NCI-H2171 treated with DMSO at 0.1 percent for 48 hours (cell line): ENCODE data around the gene PHLDA2.

Source experiments
- DNase-seq: peaks from one replicate; lab custom pipeline; 2025; lab: John Stamatoyannopoulos, UW

The PHLDA2 gene

GRCh38 chr11:2929950-2930703 is 907 bp upstream of the PHLDA2 start:
- no peak for DNase-seq

- no peak for DNase-seq
These were observed 320 bp upstream of the PHLDA2 start for GRCh38 chr11:2929531-2929949.

DNA sequence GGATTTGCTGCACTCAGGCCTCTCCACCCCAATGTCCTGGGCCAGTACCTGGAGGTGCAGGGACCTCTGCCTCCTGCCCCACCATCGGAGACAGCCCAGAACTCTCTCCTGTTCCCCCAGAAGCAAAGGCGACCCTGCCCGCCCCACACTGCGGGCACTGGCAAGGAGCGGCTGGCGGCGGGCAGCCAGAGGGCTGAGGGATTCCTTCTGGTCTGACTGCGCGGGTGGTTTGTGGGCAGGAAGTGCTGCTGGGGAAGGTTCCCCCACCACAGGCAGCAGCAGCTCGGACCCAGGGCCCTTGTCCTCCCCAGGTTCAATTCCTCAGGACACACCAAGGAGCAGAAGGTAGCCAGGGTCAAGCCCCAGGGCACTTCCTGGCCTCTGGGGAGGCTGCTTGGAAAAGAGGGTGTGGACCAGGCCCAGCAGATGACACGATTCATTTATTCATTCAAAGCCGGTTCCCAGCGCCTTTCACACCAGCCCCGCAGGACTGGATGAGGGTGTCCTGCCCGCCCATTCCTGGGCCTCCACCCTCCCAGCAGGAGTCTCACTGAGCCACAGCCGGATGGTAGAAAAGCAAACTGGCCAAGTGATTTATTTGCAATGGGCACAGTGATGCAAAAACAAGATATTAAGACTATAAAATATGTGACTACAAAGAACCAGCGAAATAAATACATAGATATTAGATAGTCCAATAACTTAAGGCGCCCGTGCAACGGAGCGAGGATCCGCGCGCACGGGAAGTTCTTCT is 1.2 kb downstream of the PHLDA2 start:
- no peak for DNase-seq

- DNase-seq: no peak
These were observed 2.0 kb downstream of the PHLDA2 start for GRCh38 chr11:2927121-2927800.

- no peak for DNase-seq
These were observed 2.6 kb downstream of the PHLDA2 start for GRCh38 chr11:2926611-2927051.

GRCh38 chr11:2924821-2925675 is 4.2 kb downstream of the PHLDA2 start:
- no peak for DNase-seq

GRCh38 chr11:2924381-2924780 is 4.8 kb downstream of the PHLDA2 start:
- DNase-seq: no peak

DNA sequence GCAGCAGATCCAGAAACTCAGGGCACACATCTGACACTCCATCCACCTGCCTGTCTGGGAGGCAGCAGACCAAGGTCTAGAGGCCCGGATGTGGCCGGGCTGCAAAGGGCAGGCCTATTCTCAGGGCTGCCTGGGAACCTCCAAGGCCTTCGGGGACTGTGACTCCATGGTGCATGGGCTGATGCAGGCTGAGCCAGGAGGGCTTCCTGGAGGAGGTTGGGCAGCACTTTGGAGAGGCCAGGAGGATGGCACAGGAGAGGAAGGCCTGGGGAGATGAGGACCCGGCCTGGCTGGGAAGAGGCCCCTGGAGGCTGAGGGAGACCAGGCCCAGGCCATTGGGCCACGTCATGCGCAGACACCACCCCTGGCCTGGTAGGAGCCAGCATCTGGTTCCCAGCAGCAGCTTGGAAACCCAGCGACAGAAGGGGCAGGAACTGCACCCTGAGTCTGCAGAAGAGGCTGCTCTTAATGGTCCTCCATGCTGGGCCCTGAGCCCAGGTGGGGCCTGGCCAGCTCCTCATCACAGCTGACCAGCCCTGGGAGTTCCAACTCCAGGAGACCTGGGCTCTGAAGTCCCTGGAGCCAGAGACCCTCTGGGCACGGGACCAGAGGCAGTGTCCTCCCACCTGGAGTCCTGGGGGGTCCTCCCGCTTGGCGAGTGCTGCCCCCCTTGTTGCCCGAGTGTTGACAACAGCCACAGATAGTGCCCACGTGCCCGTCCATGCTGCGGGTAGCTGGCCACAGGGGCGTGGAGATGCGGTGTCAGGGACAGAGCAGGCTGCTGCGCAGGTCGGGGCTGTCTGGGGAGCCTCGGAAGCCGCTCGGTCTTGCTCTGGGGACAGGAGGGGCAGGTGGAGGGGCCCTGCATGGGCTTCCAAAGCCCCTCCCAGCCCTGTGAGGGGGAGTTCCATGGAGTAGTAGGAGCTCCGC is 5.5 kb downstream of the PHLDA2 start:
- DNase-seq: no peak

DNA sequence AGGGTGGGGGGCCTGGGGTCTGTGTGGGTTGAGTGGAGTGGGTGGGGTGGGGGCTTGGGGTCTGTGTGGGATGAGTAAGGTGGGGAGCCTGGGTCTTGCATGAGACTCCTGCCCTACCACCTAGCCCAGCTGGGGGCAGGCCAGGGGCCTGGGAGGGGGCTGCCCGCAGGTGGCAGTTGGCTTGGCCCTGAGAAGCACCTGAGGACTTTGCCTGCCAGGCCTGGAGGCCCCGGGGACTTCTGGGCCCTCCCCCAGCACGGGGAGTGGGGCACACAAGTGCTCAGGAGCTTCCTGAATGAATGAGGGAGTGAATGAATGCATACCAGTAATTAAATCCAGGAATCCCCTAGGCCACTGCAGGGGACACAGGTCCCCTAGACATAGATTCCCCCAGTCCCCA is 6.6 kb downstream of the PHLDA2 start:
- DNase-seq: no peak

DNA sequence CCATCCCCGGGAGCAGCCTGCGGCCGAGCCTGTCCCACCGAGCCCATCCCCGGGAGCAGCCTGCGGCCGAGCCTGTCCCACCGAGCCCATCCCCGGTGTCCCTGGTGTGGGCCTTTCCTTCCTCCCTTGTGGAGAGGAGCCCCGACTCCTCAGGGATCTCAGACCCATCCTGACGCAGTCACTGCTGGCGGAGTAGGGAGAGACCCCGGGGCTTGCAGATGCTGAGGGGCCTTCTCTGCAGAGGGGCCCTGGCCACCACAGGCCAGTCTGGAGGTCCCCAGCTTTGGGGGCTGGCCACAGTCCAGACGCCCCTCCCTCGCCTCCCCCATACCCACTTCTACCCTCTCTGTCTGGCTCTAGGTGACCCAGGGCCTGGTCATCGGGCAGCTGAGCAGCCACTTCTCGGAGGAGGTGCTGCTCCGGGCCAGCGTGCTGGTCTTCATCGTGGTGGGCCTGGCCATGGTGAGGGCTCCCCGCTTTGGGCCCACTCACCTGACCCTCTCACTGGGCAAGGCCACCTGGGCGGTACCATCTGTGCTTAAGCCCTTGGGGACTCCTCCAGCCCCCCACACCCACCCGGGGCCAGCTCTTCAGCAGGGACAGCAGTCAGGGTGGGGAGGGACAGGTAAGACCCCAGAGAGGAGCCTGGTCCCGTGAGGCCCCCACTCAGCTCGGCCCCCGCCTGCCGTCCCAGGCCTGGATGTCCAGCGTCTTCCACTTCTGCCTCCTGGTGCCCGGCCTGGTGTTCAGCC is 7.3 kb downstream of the PHLDA2 start:
- no peak for DNase-seq

- DNase-seq: no peak
These were observed 8.0 kb downstream of the PHLDA2 start for GRCh38 chr11:2921261-2921660.

DNA sequence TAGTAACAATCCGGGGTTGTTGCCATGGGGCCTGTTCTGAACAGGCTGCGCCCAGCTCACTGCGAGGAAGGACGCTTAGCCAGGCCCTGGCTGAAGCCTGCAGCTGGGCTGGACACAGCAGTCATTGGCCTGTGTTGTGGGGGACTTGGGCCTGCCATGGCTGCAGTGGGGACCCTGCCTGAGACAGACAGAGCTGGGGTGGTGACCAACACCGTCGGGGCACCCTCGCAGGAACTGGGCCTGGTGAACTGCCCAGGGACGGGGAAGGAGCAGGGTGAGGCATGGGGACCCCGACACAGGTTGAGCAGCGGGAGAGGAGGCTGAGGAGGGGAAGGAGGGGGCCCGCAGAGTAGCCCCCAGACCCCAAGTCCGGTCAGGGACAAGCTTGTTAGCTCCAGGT is 8.9 kb downstream of the PHLDA2 start:
- no peak for DNase-seq

- DNase-seq: no peak
These were observed 9.4 kb downstream of the PHLDA2 start for GRCh38 chr11:2919837-2920236.

GRCh38 chr11:2919188-2919587 is 10.0 kb downstream of the PHLDA2 start:
- DNase-seq: no peak

GRCh38 chr11:2917842-2918490 is 11.3 kb downstream of the PHLDA2 start:
- DNase-seq: no peak

DNA sequence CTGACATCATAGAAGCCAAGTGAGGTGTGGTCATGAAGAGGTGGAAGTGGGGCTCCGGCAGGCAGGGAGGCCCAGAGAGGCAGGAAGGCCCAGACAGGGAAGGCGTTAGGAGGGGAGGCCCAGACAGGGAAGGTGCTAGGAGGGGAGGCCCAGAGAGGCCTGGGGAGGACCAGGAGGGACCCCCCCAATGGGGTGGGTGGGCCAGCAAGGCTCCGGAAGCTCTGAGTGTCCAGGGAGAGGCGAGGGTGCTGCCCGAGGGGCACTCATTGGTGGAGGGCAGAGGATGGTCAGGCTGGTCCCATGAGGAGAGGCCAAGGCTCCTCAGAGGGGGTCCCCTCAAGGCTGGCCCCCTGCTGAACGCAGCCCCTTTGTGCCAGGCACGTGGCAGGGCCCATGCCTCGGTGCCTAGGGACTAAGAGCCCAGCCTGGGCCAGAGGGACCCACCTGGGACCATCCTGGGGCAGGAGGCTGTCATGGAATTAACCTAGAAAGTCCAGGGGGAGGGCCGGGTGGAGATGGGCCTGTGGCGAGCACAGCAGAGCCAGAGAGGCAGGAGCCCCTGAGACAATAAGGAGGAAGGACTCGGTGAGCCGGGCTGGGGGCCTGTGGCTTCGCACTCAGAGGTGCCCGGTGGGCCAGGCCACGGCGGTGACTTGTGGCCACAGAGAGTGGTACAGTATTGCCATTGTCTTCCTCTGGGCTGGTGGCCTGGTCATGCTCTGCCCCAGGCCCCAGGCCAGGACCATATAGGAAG is 12.2 kb downstream of the PHLDA2 start:
- DNase-seq: no peak

DNA sequence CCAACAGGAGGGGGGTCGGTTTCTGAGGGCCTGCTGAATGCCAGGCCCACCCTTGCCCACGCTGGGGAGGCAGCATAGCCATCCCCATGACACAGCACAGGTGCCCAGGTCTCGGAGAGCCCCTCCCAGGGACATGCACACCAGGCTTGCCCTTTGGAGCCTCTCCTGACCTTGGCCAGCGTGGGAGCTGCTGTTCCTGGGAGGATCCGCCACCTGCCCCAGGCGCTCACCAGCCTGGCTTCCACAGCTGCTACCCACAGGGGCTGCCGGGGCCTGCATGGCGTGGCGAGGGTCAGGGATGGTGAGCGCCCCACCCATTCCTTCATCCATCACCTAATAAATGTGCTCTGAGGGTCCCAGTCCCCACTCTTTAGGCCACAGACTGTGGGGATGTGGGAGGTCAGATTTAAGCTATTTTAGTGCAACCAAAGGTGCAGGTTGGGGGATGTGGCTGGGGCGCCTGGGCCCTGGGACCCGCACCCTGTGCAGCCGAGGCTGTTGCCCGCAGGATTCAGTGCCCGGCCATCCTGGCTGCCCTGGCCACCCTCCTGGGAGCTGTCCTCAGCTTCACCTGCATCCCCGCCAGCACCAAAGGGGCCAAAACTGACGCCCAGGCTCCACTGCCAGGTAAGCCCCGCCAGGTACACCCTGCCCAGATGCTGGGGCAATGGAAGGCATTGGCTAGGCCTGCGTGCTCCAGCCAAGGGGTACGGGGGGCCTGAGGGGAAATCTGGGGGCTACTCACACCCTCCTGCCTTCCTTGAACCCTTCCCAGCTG is 12.9 kb downstream of the PHLDA2 start:
- no peak for DNase-seq

DNA sequence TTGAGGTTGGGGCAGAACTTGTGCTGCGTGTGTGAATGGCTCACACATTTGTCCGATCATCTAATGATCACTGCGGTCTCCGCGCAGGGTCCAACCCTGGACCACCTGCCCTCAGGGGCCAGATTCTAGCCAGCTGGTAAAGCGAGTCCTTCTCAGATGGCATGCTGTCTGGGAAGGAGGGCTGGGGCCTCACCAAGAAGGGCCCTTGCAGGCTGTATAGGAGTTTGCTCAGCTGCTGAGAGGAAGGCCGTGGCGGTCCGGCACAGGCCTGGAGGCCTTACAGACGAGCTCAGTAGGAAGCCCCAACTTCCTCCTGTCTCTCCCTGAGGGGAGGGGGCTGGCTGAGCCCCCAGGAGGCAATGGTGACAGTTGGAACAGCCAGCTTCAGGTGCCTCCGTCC is 13.7 kb downstream of the PHLDA2 start:
- no peak for DNase-seq
